K562 treated with DMSO at 1 percent for 4 hours (cell line): ENCODE data around the gene CASP9. TPM values are rescaled to one million over a fixed set of nuclear protein-coding genes. Genes with fewer than 3 reads are reported as not detected.

Source experiments
- total RNA-seq: library from RNA; unstranded; fragments of 300-600 nt; gene quantifications from 2 replicates; pipeline ENCODE4 v1.2.3, GENCODE V29; 2022; ENCODE audit not compliant: insufficient read depth

Gene CASP9
- total RNA-seq = 37.2 and 39.4 TPM in 2 replicates

DNA sequence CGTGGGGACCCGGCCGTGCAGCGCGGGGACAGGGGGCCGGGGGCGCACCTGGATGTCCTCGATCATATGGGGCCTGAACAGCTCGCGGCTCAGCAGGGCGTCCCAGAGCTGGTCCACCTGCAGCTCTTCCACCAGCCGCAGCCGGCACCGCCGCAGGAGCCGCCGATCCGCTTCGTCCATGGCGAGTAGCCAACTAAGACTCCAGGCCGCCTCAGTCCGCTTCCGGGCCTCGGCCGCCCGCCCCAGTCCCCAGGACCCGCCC is at the start of gene CASP9:
CASP9 (minus strand) TSS at position 195 of the 262 bp plus-strand sequence; CDS start at position 180, 15 bp downstream.

DNA sequence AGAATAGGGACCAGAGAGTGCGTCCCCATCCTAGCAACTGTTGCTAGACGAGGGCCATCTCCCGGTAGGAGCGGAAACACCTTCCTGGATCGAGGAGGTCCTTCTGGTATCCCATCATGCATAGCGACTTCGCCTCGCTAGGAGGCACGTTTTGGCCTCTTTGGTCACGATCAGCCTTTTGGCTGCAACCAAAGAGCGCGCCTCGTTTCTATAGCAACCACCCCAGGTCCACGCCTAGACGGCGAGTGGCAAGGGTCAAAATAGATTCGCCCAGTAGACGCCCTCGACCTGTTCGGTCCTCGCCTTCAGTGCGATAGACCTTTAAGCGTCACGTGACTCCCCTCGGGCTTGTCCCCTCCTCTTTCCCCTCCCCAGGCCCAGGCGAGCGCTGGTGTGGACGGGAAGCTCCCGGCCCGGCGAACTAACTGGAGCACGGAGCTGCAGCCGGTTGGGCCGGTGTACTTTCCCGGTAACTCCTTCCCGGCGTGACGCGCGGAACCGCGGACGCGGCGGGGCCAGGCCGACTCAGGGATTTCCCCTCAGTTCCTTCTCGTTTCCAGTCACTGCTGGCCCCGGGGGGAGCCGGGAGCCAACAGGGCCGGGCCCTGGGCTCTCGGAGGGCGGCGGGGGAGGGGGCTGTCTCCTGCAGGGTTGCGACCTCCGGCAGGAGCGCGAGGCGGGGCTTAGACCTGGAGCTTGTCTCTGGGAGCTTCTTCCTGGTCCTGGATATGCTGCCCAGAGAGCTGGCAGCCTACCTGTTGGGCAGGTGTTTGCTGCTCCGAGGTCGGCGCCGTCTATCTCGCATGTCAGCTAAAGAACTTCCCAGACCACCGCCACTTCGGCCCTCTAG is 2.7 kb upstream of the CASP9 start, which contains the start of gene DNAJC16:
DNAJC16 (plus strand) TSS at position 359 of the 850 bp plus-strand sequence. CDS start 2,258 bp downstream, outside the sequence.

DNA sequence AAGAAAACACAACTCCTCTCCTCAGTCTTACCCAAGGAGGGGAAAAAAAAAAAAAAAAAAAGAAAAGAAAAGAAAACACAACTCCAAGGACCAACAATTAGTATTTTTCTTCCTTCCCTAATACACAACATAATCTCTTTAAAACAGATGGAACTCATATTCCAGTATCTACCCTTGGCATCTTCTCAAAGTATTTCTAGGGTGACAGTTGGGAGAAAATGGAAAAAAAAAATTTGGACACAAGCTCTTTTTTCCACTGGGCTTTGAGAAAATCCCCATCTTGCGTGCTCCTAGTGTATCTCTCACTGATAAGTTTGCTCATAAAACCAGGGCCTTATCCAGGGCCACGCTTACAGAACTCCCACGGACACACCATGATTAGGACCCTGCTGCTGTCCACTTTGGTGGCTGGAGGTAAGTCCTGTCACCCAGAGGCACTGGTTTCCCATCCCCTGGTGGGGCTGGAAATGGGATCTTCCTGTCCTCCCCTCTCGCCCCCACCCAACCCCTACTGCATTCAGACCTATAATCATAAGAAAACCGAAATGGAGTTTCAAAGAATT is 48.2 kb downstream of the CASP9 start, which contains the start of gene CELA2B:
CELA2B (plus strand) TSS at position 353 of the 563 bp plus-strand sequence; CDS start at position 375, 22 bp downstream.

GRCh38 chr1:15456313-15456954 is 67.6 kb downstream of the CASP9 start, which contains the start of gene CELA2A:
Gene CELA2A (plus strand): TSS chr1:15456732. CDS start chr1:15456754, 22 bp downstream.

Other genes starting within 250 kb of the CASP9 start
- 59.8 and 63.3 TPM in 2 replicates for gene EFHD2, start 114.3 kb downstream of the CASP9 start, total RNA-seq
- not detected in 2 replicates for gene CTRC, start 85.8 kb downstream of the CASP9 start, total RNA-seq
- not detected in 2 replicates for gene CELA2A, start 67.5 kb downstream of the CASP9 start, total RNA-seq
- not detected in 2 replicates for gene CELA2B, start 48.1 kb downstream of the CASP9 start, total RNA-seq
- gene DNAJC16, start 2.6 kb upstream of the CASP9 start, total RNA-seq = 4.5 and 7.2 TPM in 2 replicates
- gene AGMAT, start 60.8 kb upstream of the CASP9 start, total RNA-seq = not detected in 2 replicates
- gene DDI2, start 93.2 kb upstream of the CASP9 start, total RNA-seq = 11.0 and 14.6 TPM in 2 replicates
- 85.4 and 88.8 TPM in 2 replicates for gene PLEKHM2, start 160.1 kb upstream of the CASP9 start, total RNA-seq
- 1.1 and 2.8 TPM in 2 replicates for gene SLC25A34, start 212.0 kb upstream of the CASP9 start, total RNA-seq
- not detected in 2 replicates for gene TMEM82, start 218.3 kb upstream of the CASP9 start, total RNA-seq
- gene FBLIM1, start 234.6 kb upstream of the CASP9 start, total RNA-seq = not detected in 2 replicates